ENCODE results near the gene KCTD21. TPM values are rescaled to one million over a fixed set of nuclear protein-coding genes. Genes with fewer than 3 reads are reported as not detected.

KCTD21 gene, protein sequence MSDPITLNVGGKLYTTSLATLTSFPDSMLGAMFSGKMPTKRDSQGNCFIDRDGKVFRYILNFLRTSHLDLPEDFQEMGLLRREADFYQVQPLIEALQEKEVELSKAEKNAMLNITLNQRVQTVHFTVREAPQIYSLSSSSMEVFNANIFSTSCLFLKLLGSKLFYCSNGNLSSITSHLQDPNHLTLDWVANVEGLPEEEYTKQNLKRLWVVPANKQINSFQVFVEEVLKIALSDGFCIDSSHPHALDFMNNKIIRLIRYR
- 9.2 and 9.4 TPM in 2 replicates for total RNA-seq

GRCh38 chr11:78188286-78189173 is at the start of gene KCTD21, which contains the start of gene USP35:
TSS of gene KCTD21 (minus strand) at chr11:78188626. CDS start at chr11:78174554, 14,072 bp downstream.
TSS of gene USP35 (plus strand) at chr11:78188919. CDS start at chr11:78196246, 7,327 bp downstream.

GRCh38 chr11:78139422-78140391 is 48.7 kb downstream of the KCTD21 start, which contains the start of gene ALG8:
TSS of gene ALG8 (minus strand) at chr11:78139626. CDS start at chr11:78139588, 38 bp downstream.

Small RNA genes within 50 kb of the gene (small RNA-seq; reads per million reads assigned to genes)
- gene RNU6-126P: not detected

Other genes starting within 250 kb of the KCTD21 start
- gene INTS4, start 194.0 kb downstream of the KCTD21 start, total RNA-seq: 31.6 and 36.6 TPM in 2 replicates
- gene KCTD14, start 165.3 kb downstream of the KCTD21 start, total RNA-seq: 1.5 and 1.8 TPM in 2 replicates
- not detected in 2 replicates for gene THRSP, start 124.8 kb downstream of the KCTD21 start, total RNA-seq
- 115 and 124 TPM in 2 replicates for gene NDUFC2, start 108.8 kb downstream of the KCTD21 start, total RNA-seq
- 49.9 and 51.1 TPM in 2 replicates for gene ALG8, start 49.0 kb downstream of the KCTD21 start, total RNA-seq
- gene USP35, start 293 bp upstream of the KCTD21 start, total RNA-seq: 9.0 and 11.4 TPM in 2 replicates
- gene GAB2, start 229.2 kb upstream of the KCTD21 start, total RNA-seq: 6.1 and 10.7 TPM in 2 replicates

Data from subcutaneous preadipocyte (primary cell).